ENCODE data around the gene NAMPT.

The NAMPT gene

GRCh38 chr7:106283831-106284713 is 711 bp downstream of the NAMPT start:
- no peak for TF ChIP-seq CTCF (IDR thresholded peaks at IDR 0.05; ENCODE audit: insufficient read depth, low read length, missing control alignments)
- CTCF ChIA-PET = interaction anchor here (1.3 to 3.1 kb wide), 3 partner anchors 105 to 453 kb away, joined by 7 to 17 read pairs (median 9); no protein-coding TSS in a partner anchor
- H3K4me3 ChIP-seq (ENCODE audit: low read depth, low read length) = peak overlapping the region; percentile 82
- DNase-seq (ENCODE audit: low read depth, low spot score) = no peak
- POLR2A ChIA-PET = interaction anchor here (0.6 to 1.5 kb wide), 8 partner anchors 13 to 345 kb away, joined by 3 to 11 read pairs (median 4); no protein-coding TSS in a partner anchor

- H3K4me3 ChIP-seq (ENCODE audit: low read depth, low read length) = peak overlapping the region; percentile 82
- TF ChIP-seq CTCF (IDR thresholded peaks at IDR 0.05; ENCODE audit: insufficient read depth, low read length, missing control alignments) = no peak
- no peak for DNase-seq (ENCODE audit: low read depth, low spot score)
- ChIA-PET POLR2A (interaction anchor here (0.6 kb wide), 1 partner anchor 15 kb away, joined by 3 read pairs; no protein-coding TSS in a partner anchor), CTCF (interaction anchor here (3.1 kb wide), 1 partner anchor 104 kb away, joined by 9 read pairs; no protein-coding TSS in a partner anchor)
Observed at GRCh38 chr7:106283501-106283830, 1.3 kb downstream of the NAMPT start.

- POLR2A ChIA-PET = no interaction called here
Observed at GRCh38 chr7:106282852-106283251, 1.9 kb downstream of the NAMPT start.

GRCh38 chr7:106282390-106282789 is 2.4 kb downstream of the NAMPT start:
- ChIA-PET CTCF (interaction anchor here (1.1 kb wide), 2 partner anchors 9 to 178 kb away, joined by 3 read pairs; no protein-coding TSS in a partner anchor), POLR2A (no interaction called here)
- DNase-seq (ENCODE audit: low read depth, low spot score) = no peak
- H3K4me3 ChIP-seq (ENCODE audit: low read depth, low read length) = no peak overlapping the region
- TF ChIP-seq CTCF (IDR thresholded peaks at IDR 0.05; ENCODE audit: insufficient read depth, low read length, missing control alignments) = no peak

More at GRCh38 chr7:106282852-106283251, 1.9 kb downstream of the NAMPT start:
- DNase-seq (ENCODE audit: low read depth, low spot score) = no peak
- no peak overlapping the region for H3K4me3 ChIP-seq (ENCODE audit: low read depth, low read length)
- CTCF ChIA-PET = no interaction called here
- no peak for TF ChIP-seq CTCF (IDR thresholded peaks at IDR 0.05; ENCODE audit: insufficient read depth, low read length, missing control alignments)

GRCh38 chr7:106281585-106282318 is 3.0 kb downstream of the NAMPT start:
- ChIA-PET CTCF (interaction anchor here (1.1 kb wide), 2 partner anchors 9 to 178 kb away, joined by 3 read pairs; no protein-coding TSS in a partner anchor), POLR2A (no interaction called here)
- DNase-seq (ENCODE audit: low read depth, low spot score) = no peak
- no peak for TF ChIP-seq CTCF (IDR thresholded peaks at IDR 0.05; ENCODE audit: insufficient read depth, low read length, missing control alignments)
- no peak overlapping the region for H3K4me3 ChIP-seq (ENCODE audit: low read depth, low read length)

- ChIA-PET CTCF (interaction anchor here (1.1 kb wide), 2 partner anchors 8 to 179 kb away, joined by 3 read pairs; no protein-coding TSS in a partner anchor), POLR2A (no interaction called here)
- no peak for TF ChIP-seq CTCF (IDR thresholded peaks at IDR 0.05; ENCODE audit: insufficient read depth, low read length, missing control alignments)
- no peak for DNase-seq (ENCODE audit: low read depth, low spot score)
- H3K4me3 ChIP-seq (ENCODE audit: low read depth, low read length) = no peak overlapping the region
Observed at GRCh38 chr7:106281127-106281526, 3.7 kb downstream of the NAMPT start.
